Left colon (tissue), 2 donors: Measurements from ENCODE around the gene CXCL11. TPM values are rescaled to one million over a fixed set of nuclear protein-coding genes. Genes with fewer than 3 reads are reported as not detected.
"Not testable (repeated sequence)": the region's sequence is repeated elsewhere in the genome, so short reads cannot be mapped to it uniquely, and the experiment has no call there.

Experiments used
- ATAC-seq: fragments of 200-7000 bp; cut with Tn5 transposase; one replicate; pipeline ENCODE4 v1.9.1; 2020; ENCODE audit warnings: mild to moderate bottlenecking, moderate library complexity
- DNase-seq, 2 donors: peaks; one replicate each; pipeline ENCODE4 v3.0.0-alpha.2; 2020
- intact Hi-C, 2 donors: fragments of 100-400 bp; cut with DNase I in 1 of 2; cut with micrococcal nuclease in 1 of 2; formaldehyde crosslinking; loops; one replicate each; pipeline versions ENCODE4 v1.11.2 to v1.14.0; 2022; cut with DNase I, micrococcal nuclease
- total RNA-seq, 2 donors: library from RNA; stranded (reverse); fragmentation: NEBNext Ultra II Directional; extraction: Animal tissue kit (Norgen Biotek cat#: 25700); gene quantifications; one replicate each; pipeline ENCODE4 v1.2.1, GENCODE V29; 2021
- donor health status: DM: no; HTN: no; CAD: no.
- donor health status: DM: yes; HTN: yes; CAD: no.

CXCL11 gene
- total RNA-seq, 2 donors from 2014 or later = 0.36 to 0.46 TPM

- DNase-seq, ATAC-seq, intact Hi-C loops: not testable (repeated sequence)
Measured at GRCh38 chr4:76049860-76050416, 14.1 kb upstream of the CXCL11 start.

DNA sequence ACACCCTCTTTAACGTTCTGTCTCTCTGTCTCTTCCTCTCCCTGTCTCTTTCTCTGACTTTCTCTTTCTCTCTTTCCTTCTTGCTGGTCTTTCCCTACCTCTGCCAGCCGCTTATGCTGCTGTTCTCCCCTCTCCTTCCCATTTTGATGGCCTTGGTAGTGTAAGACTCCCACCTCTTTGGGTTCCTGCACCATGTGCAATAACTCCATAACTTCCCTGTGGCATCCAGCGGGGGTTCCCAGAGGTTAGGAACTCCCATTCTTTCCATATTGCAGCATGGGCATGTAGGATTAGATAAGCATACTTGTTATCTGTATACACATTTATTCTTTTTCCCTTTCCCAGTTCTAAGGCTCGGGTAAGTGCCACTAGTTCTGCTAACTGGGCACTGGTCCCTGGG lies 8.8 kb upstream of the CXCL11 start:
- intact Hi-C loops, ATAC-seq, DNase-seq: not testable (repeated sequence)

DNA sequence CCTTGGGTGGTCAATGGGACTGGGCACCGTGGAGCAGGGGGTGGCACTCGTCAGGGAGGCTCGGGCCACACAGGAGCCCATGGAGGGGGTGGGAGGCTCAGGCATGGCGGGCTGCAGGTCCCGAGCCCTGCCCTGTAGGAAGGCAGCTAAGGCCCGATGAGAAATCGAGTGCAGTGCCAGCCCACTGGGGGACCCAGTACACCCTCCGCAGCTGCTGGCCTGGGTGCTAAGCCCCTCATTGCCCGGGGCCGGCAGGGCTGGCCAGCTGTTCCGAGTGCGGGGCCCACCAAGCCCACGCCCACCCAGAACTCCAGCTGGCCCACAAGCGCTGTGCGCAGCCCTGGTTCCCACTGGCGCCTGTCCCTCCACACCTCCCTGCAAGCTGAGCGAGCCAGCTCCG lies 7.4 kb upstream of the CXCL11 start:
- DNase-seq, intact Hi-C loops, ATAC-seq: not testable (repeated sequence)

- ATAC-seq, intact Hi-C loops, DNase-seq: not testable (repeated sequence)
Measured at GRCh38 chr4:76042241-76042998, 6.5 kb upstream of the CXCL11 start.

DNA sequence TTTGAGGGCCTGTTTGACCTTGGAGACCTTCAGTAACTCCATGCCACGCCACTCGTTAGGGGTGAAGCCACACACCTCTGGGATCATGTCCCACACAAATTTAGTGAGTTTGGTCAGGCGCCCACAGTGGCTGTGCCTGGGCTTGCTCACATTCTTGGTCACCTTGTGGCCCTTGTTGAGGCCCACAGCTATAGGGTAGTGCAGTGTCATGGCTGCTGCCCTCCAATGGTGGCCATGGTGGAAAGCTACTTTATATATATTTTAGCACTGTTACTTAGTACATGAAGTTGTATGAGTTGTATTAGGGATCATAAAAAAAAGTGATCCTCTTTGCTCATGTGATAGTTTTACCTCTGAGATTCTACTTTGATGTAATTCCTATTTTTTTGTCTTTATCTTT lies 985 bp upstream of the CXCL11 start:
- intact Hi-C loops = no loop called here
- ATAC-seq (no peak), DNase-seq (no peak)

- ATAC-seq (no peak), DNase-seq (no peak)
- intact Hi-C loops = no loop called here
Measured at GRCh38 chr4:76035141-76035540, 729 bp downstream of the CXCL11 start.

GRCh38 chr4:76029300-76029699 lies 6.6 kb downstream of the CXCL11 start:
- intact Hi-C loops = no loop called here
- ATAC-seq = no peak
- DNase-seq = no peak

- ATAC-seq (peak; percentile 74), DNase-seq (no peak)
- intact Hi-C loops = no loop called here
Measured at GRCh38 chr4:76028350-76028765, 7.5 kb downstream of the CXCL11 start.

- intact Hi-C loops = no loop called here
- no peak for DNase-seq
- ATAC-seq = no peak
Measured at GRCh38 chr4:76024065-76024464, 11.8 kb downstream of the CXCL11 start.

DNA sequence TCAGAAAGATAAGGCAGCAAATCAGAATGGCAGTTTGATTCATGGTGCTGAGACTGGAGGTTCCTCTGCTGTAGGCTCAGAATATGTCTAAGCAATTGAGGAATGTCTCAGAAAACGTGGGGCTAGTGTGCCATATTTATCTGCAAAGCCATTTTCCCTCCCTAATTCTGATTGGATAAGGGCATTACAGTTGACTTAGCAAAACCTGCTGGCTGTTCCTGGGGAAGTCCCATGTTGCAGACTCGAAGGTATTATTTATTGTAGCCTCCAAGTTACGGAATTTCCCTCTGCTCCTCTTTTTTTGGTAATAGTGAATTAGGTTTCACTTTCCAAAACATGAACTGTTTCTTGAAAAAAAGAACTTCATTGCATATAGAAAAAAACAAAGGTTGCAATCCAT lies 12.5 kb downstream of the CXCL11 start, which contains the start of gene CXCL10:
Gene CXCL10, minus strand, starts transcription at position 109 of the 400 bp plus-strand sequence. Its CDS starts 66 bp downstream, at position 43.
- DNase-seq (no peak), ATAC-seq (no peak)
- intact Hi-C loops = no loop called here

- DNase-seq (no peak), ATAC-seq (no peak)
- intact Hi-C loops = no loop called here
Measured at GRCh38 chr4:76022677-76023076, 13.2 kb downstream of the CXCL11 start.

- intact Hi-C loops = no loop called here
- no peak for ATAC-seq
Measured at GRCh38 chr4:76022031-76022430, 13.8 kb downstream of the CXCL11 start.

GRCh38 chr4:76017056-76017686 lies 18.7 kb downstream of the CXCL11 start:
- intact Hi-C loops = no loop called here
- peak; percentile 56 for ATAC-seq

More at GRCh38 chr4:76022031-76022430, 13.8 kb downstream of the CXCL11 start:
- no peak for DNase-seq

DNA sequence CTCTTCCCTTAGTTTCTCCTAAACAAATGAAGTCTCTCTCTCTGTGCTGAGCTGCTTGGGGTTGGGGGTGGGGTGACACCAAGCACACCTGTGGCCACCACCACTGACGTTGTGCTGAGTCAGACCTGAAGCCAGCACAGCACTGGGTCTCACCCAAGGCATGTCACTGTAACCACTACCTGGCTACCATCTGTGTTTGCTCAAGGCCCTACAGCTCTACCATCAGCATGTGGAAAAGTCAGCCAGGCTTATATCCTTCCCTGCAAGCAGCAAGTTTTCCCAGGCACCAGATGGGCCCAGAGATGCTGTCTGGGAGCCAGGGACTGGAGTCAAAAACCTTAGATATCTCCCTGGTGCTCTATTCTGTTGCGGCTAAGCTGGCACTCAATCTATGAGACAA lies 19.5 kb downstream of the CXCL11 start:
- DNase-seq (no peak), ATAC-seq (peak; percentile 47)
- intact Hi-C loops = no loop called here

More at GRCh38 chr4:76017056-76017686, 18.7 kb downstream of the CXCL11 start:
- no peak for DNase-seq

DNA sequence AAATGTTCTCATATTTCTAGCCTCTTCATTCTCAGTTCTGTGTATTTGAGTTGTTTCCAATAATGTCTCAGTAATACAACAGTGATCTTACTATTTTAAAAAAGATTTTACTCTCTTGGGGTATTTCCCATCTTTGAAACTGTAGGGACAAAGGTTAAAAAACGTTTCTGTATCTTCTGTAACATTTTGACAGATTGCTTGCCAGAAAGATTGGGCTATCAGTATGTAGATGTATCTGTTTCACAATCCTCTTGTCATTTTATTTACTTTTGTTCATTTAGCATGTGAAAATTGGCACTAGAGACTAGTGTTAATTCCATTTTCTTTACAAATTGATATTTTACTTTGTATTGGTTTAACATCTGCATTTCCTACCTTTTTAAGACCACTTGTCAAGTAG lies 22.3 kb downstream of the CXCL11 start:
- intact Hi-C loops = no loop called here
- peak; percentile 17 for ATAC-seq
- no peak for DNase-seq

- ATAC-seq (no peak), DNase-seq (no peak)
- intact Hi-C loops = no loop called here
Measured at GRCh38 chr4:76012388-76012801, 23.5 kb downstream of the CXCL11 start.

DNA sequence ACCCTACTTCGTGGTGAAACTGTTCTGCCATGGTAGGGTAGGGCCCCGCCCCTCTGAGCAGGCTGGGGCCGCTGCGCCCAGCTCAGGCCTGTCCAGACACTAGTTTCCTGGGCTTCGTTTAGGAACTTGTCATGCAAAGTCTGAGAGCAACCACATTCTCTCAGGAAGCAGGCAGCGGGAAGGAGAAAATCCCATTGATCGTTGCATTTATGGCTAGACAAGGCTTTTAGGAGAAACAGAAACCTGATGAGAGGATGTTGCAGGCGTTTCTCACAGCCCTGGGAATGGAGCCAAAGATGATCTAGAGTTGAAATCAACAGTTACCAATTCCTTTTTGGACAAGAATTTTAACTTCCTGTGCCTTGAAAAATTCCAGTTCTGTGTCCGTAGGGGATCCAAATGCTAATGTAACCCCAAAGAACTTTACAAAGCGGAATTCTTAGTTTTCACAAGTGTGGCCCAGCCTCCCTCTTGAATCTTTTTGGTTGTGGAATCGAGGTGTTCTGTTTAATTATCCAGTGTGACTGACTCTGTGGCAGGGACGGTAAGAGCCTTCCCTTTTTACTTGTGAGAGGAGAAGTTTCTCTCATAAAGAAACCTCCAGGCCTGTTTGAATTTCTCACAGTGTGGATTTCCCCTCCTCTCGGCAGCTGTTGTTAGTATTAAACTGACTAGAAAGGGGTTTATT lies 24.0 kb downstream of the CXCL11 start:
- intact Hi-C loops = no loop called here
- DNase-seq (no peak), ATAC-seq (no peak)

GRCh38 chr4:76011018-76011670 lies 24.7 kb downstream of the CXCL11 start:
- DNase-seq (no peak), ATAC-seq (no peak)
- intact Hi-C loops = no loop called here

- ATAC-seq (no peak), DNase-seq (no peak)
- intact Hi-C loops = no loop called here
Measured at GRCh38 chr4:76010576-76010975, 25.3 kb downstream of the CXCL11 start.
